GM12874 (cell line): Measurements from ENCODE around the gene SMARCA1.

Experiments
- CTCF ChIP-seq: IDR thresholded peaks from 2 replicates; pipeline ENCODE4 v1.5.1; 2011; ENCODE audit warnings: low read depth, mild to moderate bottlenecking, control low read depth, low read length, moderate library complexity; ENCODE audit not compliant: insufficient read depth

SMARCA1 gene

GRCh38 chrX:129403974-129404669 is 119.2 kb downstream of the SMARCA1 start:
- TF ChIP-seq CTCF = no peak
